Body of pancreas (tissue), 4 donors: ENCODE data around the gene VEGFB.

Experiments used
- POLR2A ChIP-seq, 3 donors: fragments of 450-650 bp; IDR thresholded peaks; one replicate each; pipeline ENCODE4 v1.6.1; 2016; ENCODE audit warnings: antibody characterized with exemption in 3 of 3, mild to moderate bottlenecking in 2 of 3
- TF ChIP-seq, protein P1 (sequence below), 7 experiments: fragments of 450-650 bp in 4 of 7; fragments of 200-600 bp in 3 of 7; sonication (generic) in 3 of 7; IDR thresholded peaks; one replicate each; pipeline ENCODE4 v1.5.1; 2016 to 2019; ENCODE audit warnings: antibody characterized with exemption in 7 of 7

DNA sequence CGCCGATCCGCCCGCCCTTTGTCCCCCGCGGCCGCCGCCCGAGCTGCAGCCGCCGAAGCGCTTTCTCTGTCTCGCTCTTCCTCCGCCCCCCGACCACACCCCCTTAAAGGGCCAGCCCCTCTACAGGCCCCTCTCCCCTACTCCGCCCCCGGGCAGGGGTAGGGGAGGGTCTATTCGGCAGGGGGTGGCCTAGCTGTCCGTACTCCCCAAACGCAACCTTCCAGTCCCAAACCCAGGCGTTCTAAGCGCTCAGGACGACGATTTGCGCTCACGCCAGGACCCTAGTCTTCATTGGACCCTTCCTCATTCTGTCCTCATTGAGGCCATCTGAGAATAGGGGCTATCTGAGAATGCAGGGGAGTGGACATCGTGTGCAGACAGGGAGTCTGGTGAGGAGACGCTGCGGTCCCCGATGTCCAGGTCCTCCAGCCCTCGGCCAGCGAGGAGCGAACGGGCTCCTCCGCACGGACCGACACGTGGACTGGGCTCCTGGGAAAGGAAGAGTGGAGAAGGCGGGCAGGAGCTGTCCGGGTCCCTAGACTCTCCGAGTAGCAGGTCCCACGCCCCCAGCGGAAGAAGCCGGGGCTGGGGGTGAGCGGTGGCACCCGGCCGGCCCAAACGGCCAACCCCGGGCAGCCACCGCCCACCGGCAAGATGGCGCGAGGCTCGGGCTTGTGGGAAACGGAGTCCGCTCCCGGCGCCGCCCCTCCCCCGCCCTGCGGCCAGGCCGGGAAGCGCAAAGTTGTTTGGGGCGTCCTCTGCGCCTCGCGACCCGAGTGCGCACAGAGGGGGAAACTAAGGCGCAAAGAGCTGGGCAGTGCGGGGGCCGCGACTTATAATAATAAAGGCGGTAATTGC, 12.7 kb downstream of the VEGFB start, which contains the start of gene PPP1R14B:
- TF ChIP-seq, protein P1, sequence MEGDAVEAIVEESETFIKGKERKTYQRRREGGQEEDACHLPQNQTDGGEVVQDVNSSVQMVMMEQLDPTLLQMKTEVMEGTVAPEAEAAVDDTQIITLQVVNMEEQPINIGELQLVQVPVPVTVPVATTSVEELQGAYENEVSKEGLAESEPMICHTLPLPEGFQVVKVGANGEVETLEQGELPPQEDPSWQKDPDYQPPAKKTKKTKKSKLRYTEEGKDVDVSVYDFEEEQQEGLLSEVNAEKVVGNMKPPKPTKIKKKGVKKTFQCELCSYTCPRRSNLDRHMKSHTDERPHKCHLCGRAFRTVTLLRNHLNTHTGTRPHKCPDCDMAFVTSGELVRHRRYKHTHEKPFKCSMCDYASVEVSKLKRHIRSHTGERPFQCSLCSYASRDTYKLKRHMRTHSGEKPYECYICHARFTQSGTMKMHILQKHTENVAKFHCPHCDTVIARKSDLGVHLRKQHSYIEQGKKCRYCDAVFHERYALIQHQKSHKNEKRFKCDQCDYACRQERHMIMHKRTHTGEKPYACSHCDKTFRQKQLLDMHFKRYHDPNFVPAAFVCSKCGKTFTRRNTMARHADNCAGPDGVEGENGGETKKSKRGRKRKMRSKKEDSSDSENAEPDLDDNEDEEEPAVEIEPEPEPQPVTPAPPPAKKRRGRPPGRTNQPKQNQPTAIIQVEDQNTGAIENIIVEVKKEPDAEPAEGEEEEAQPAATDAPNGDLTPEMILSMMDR (IDR thresholded peaks at IDR 0.05): peak in 3 of 7 experiments; percentile 7 to 43 (median 32)
- TF ChIP-seq POLR2A (IDR thresholded peaks at IDR 0.05): peak in 2 of 3 donors; percentile 51 to 55
